Measurements from ENCODE around the gene DGCR8. TPM values are rescaled to one million over a fixed set of nuclear protein-coding genes. Genes with fewer than 3 reads are reported as not detected.
A peak's percentile ranks its signal among the peaks of the same experiment; 100 is the strongest.

The DGCR8 gene
- total and polyA plus RNA-seq, 11 donors, result 8.8 to 22.1 (median 13.0) TPM

GRCh38 chr22:20114506-20115475 is 34.8 kb downstream of the DGCR8 start:
- no peak overlapping the region for H3K27ac ChIP-seq
- DNase-seq (peak in 2 of 5 donors; percentile 28 to 54), ATAC-seq (no peak)
- no peak overlapping the region for H3K4me3 ChIP-seq
- WGBS, 4 donors, result 87 to 92% (median 88%) methylated on average over 30 to 36 of the region's 36 CpGs
- H3K36me3 ChIP-seq, result peaks cover 0 to 68% (median 61%) of the 10 kb centered on the region in 9 donors
- intact Hi-C loops (cut with DNase I), result loop anchor here in 3 of 10 donors (5.0 to 10.0 kb wide), 2 partner anchors 32 to 90 kb away; partner anchors contain the start of genes TANGO2 (in 2 of the 3) and DGCR8 (in 1 of the 3)
- no peaks in the 10 kb centered on the region for H3K9me3 ChIP-seq
- TF ChIP-seq, protein P1, sequence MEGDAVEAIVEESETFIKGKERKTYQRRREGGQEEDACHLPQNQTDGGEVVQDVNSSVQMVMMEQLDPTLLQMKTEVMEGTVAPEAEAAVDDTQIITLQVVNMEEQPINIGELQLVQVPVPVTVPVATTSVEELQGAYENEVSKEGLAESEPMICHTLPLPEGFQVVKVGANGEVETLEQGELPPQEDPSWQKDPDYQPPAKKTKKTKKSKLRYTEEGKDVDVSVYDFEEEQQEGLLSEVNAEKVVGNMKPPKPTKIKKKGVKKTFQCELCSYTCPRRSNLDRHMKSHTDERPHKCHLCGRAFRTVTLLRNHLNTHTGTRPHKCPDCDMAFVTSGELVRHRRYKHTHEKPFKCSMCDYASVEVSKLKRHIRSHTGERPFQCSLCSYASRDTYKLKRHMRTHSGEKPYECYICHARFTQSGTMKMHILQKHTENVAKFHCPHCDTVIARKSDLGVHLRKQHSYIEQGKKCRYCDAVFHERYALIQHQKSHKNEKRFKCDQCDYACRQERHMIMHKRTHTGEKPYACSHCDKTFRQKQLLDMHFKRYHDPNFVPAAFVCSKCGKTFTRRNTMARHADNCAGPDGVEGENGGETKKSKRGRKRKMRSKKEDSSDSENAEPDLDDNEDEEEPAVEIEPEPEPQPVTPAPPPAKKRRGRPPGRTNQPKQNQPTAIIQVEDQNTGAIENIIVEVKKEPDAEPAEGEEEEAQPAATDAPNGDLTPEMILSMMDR (IDR thresholded peaks at IDR 0.05), result no peak
- no peak for TF ChIP-seq POLR2A (IDR thresholded peaks at IDR 0.05)
- H3K4me1 ChIP-seq, result peaks cover 0 to 52% (median 26%) of the 10 kb centered on the region in 12 donors
- no peaks in the 10 kb centered on the region for H3K27me3 ChIP-seq

- Histone ChIP-seq H3K36me3 (peaks cover 0 to 68% (median 61%) of the 10 kb centered on the region in 9 donors), H3K4me1 (peaks cover 0 to 63% (median 31%) of the 10 kb centered on the region in 12 donors)
- 68 to 75% (median 71%) methylated on average over 18 to 30 of the region's 30 CpGs for WGBS, 4 donors
Measured at GRCh38 chr22:20115691-20116375, 35.8 kb downstream of the DGCR8 start, which contains the start of gene RANBP1. Gene RANBP1 (plus strand): TSS chr22:20116104. CDS start chr22:20116185, 81 bp downstream.

DNA sequence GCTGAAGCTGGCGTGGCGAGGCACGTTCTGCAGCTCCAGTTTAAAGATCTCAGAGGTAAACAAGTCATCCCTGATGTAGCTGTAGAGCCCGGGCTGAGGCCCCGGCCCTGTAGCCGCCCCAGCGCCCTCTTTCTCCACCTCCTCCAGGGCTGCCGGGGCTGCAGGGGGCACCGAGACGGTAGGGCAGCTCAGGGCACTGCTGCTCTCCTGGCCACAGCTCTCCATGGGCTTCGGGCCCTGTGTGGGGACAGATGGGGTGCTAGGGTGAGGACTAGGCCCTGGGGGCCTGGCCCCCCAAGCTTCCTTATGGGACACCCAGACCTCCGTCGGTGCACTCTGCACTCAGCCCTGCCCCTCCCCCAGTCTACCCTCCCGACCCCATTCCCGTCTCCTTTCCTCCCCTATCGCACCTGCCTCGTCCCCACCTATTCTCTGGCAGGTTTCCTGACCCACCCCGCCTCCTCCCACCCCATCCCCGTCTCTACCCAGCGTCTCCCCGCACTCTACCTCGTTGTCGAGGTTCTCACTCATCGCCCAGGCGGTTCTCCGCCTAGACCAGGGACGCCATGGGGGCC is 36.4 kb downstream of the DGCR8 start:
- peak overlapping the region; percentile 61 to 99 (median 85) for H3K4me3 ChIP-seq
- no peaks in the 10 kb centered on the region for H3K9me3 ChIP-seq
- ATAC-seq, result peak in 2 of 4 donors; percentile 1 to 6
- H3K27me3 ChIP-seq, result no peaks in the 10 kb centered on the region
- H3K36me3 ChIP-seq, result peaks cover 0 to 69% (median 61%) of the 10 kb centered on the region in 9 donors
- intact Hi-C loops (cut with DNase I), result loop anchor here in 5 of 10 donors (2.0 to 10.0 kb wide), 3 partner anchors 34 to 92 kb away; partner anchors contain the start of genes DGCR8 (in 3 of the 5) and TANGO2 (in 2 of the 5)
- peak in 1 of 5 donors; percentile 58 for DNase-seq
- peaks cover 0 to 59% (median 31%) of the 10 kb centered on the region in 12 donors for H3K4me1 ChIP-seq
- TF ChIP-seq, protein P1 (IDR thresholded peaks at IDR 0.05), result no peak
- TF ChIP-seq POLR2A (IDR thresholded peaks at IDR 0.05), result no peak
- H3K27ac ChIP-seq, result peak overlapping the region; percentile 9 to 93 (median 86)
- WGBS, 4 donors, result 4 to 12% (median 11%) methylated on average over 17 to 27 of the region's 27 CpGs

More at GRCh38 chr22:20115691-20116375, 35.8 kb downstream of the DGCR8 start, which contains the start of gene RANBP1:
- no peak for ATAC-seq
- peak within 1 kb of the TSS; percentile 61 to 99 (median 85) for H3K4me3 ChIP-seq
- H3K9me3 ChIP-seq, result no peaks in the 10 kb centered on the region
- DNase-seq, result peak in 2 of 5 donors; percentile 25 to 65
- intact Hi-C loops (cut with DNase I), result loop anchor here in 5 of 10 donors (2.0 to 10.0 kb wide), 3 partner anchors 34 to 91 kb away; partner anchors contain the start of genes DGCR8 (in 3 of the 5) and TANGO2 (in 2 of the 5)
- TF ChIP-seq POLR2A (IDR thresholded peaks at IDR 0.05), result no peak
- TF ChIP-seq, protein P1 (IDR thresholded peaks at IDR 0.05), result no peak
- peak within 1 kb of the TSS; percentile 9 to 93 (median 86) for H3K27ac ChIP-seq
- no peaks in the 10 kb centered on the region for H3K27me3 ChIP-seq
